GM13977 (cell line): ENCODE results near the gene SPIB.

Experiments
- DNase-seq: peaks from one replicate; pipeline ENCODE4 v3.0.0; 2012; ENCODE audit warnings: low spot score
- CTCF ChIP-seq: IDR thresholded peaks from 2 replicates; pipeline ENCODE4 v1.5.1; 2012; ENCODE audit warnings: mild to moderate bottlenecking, control low read depth; ENCODE audit not compliant: insufficient read depth; ENCODE audit errors: extremely low read depth, missing control alignments
- in situ Hi-C: fragments of 300-500 bp; cut with MboI; formaldehyde crosslinking; loops from one replicate; pipeline ENCODE4 v1.12.0; 2022; ENCODE audit warnings: low sequenced_read_pairs, low pct_unique_long_range_greater_than_20kb, mixed read lengths, inconsistent platforms; ENCODE audit not compliant: unreplicated experiment

The SPIB gene

DNA sequence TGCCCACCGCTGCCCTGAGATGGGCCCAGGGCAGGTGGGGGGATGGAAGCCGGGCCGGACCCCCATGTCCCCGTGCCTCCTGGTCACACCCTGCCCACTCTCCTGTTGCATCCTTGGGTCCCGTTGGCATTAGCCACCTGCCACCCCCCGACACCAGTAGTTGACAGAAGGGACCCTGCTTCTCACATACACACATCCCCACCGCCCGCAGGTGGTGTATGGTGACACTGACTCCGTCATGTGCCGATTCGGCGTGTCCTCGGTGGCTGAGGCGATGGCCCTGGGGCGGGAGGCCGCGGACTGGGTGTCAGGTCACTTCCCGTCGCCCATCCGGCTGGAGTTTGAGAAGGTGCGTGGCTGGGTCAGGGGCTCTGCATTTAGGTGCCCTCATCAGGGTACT is 5.2 kb upstream of the SPIB start:
- DNase-seq = no peak
- in situ Hi-C loops = no loop called here
- no peak for TF ChIP-seq CTCF

- TF ChIP-seq CTCF = peak; percentile 96
- DNase-seq = peak; percentile 93
- in situ Hi-C loops = no loop called here
These were observed 3.7 kb upstream of the SPIB start for GRCh38 chr19:50414864-50415660.

GRCh38 chr19:50415661-50416033 is 3.1 kb upstream of the SPIB start:
- no peak for TF ChIP-seq CTCF
- in situ Hi-C loops = no loop called here
- DNase-seq = peak; percentile 96

DNA sequence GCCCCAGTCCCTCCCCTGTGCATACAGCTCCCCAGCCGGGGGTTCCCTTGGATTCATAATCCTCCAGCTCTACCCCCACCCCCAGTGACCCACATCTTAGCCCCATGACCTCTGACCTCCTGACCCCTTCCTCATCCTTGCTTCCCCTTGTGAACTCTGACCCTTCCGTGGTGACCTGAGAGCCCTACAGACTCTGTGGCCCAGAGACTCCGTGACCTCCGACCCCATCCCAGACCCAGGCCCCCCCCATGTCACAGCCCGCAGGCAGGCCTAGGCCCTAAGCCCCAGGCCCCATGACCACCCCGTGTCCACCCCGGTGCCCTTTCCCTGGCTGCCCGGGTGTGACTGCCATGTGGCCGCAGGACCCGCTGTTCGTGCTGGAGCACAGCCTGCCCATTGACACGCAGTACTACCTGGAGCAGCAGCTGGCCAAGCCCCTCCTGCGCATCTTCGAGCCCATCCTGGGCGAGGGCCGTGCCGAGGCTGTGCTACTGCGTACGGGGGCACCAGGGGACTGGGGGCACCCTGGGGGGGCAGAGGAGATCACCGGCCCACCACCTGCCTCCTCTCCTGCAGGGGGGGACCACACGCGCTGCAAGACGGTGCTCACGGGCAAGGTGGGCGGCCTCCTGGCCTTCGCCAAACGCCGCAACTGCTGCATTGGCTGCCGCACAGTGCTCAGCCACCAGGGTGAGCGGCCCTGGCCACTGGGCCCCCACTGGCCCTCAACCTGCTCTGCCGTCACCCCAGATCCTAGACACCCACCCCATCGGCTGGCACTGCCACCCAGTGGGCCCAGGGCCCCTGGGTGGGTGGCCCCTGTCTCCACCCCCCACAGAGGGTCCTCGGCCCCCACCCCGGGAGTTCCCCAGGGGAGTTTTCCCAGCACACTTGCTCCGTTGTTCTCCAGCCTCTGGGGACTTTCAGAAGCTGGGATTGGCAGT is 2.4 kb upstream of the SPIB start:
- DNase-seq = no peak
- in situ Hi-C loops = no loop called here
- TF ChIP-seq CTCF = no peak

GRCh38 chr19:50417111-50418081 is 1.3 kb upstream of the SPIB start:
- DNase-seq = no peak
- TF ChIP-seq CTCF = no peak
- in situ Hi-C loops = no loop called here

- DNase-seq = no peak
- TF ChIP-seq CTCF = no peak
- in situ Hi-C loops = no loop called here
These were observed 363 bp downstream of the SPIB start for GRCh38 chr19:50419022-50419579.
